ENCODE results near the gene PPP1R3F.
"Not testable (repeated sequence)": the region's sequence is repeated elsewhere in the genome, so short reads cannot be mapped to it uniquely, and the experiment has no call there.

The PPP1R3F gene

DNA sequence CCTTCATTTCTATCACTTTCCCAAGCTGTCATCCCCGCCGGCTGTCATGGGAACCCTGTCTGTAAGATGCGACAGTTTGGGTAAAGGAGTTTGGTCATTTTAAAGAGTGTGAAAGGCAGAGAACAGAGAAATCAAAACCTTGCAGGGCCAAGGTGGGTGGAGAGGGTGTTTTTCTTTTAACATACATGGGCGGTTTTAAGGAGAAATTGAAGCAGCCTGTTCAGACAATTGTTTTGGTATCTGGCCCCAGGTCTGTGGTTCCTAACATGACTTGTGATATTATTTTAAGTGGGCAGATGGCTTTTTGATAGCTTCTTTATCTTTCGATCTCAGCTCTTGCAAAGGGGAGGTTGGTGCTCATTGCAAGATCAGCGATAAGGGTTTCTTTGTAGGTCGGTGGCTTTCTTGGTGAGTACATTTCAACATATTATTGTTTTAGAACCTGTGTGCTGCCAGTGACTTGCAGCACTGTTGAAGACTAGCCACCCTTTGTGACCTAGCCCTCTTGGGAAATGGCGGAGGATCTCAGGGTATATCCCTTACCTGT, 3.7 kb downstream of the PPP1R3F start:
- ATAC-seq (peak; percentile 4), DNase-seq (peak; percentile 37)

DNA sequence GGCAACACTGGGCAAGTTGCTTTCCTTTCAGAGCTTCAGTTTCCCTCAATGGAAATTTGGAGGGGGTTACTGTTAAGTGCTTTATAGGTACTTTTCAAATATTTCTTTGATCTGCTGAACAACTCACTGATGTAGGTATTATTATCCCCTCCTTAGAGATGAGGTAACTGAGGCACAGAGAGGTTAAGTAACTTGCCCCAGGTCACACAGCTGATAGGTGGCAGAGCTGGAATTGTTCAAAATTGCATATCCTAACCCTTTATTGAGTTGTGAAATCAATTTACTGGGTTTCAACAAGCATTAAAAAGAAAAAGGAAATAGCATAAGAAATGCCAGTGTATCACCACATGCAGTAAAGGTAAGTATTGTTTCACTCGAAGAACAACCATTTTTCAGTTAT, 6.6 kb downstream of the PPP1R3F start:
- DNase-seq: no peak
- no peak for ATAC-seq

DNA sequence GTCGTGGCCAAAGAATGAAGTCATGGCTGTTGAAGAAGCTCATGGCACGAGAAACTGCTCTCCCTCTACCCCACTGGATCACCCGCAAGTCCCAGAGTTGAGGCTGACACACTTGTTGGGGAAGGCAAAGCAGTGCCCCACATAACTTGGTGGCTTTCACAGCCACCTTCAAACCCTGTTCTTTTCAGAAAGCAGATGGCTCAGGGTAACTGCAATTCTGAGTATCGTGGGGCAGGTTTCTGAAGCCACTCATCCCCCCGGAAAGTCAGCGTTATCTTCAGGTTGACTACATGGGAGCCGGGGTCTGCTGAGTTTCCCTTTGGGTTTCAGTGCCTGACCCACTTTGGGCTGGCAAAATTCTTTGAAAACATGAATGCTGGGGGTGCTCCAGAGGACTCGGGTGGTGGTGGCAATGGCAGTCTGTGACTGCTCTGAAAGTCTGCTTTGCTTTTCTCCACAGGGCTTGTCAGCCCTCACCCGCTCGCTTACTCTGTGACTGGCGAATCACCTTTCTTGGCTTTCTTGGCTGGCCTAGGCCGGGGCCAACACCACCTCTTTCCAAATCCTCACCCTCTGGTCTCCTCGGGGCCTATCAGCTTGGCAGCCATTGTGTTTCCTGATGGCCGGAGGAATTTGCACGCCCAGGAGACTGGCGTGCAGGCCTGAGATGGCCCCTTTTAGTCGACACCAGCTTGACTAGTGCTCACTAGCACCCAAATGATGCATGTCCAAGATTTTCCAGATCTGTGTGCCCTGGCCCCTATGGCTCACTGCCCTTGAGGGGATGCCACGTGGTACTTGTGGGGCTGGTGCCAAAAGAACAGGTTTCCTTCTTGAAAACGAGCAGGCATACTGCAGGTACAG, 7.3 kb downstream of the PPP1R3F start:
- ATAC-seq: peak; percentile 16
- DNase-seq: no peak

DNA sequence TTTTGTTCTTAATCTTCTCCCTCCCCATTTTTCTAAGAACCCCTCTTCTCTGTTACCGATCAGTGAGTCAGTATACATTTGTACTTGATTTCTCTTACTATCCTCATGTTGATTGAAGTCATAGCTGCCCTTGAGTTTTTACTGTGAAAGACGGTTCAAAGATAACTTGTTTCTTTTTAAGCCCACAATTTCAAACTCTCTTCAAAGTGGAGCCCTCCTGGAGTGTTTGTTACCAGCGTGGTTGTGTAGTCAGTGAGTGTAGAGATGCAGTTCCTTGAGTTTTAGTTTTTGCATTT, 7.9 kb downstream of the PPP1R3F start:
- no peak for DNase-seq
- ATAC-seq: peak; percentile 11

DNA sequence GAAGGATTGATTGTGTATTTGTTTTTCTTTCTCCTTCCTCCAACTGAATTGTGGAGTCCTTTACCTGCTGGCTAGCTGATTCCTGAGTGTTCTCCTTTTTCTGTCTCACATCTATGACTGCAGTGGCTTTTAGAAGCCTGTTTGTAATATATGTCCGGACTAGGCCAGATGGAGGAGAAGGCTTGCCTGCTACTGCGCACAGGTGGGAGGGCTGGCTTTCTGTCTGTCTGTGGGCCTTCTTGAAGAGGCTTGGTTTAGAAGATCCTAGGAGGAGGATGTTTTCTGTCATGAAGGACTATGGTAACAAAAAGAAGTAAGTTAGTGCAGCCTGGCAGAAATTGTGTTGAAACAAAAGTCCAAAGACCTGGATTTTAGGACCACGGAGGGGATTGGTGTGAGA, 8.5 kb downstream of the PPP1R3F start:
- ATAC-seq (no peak), DNase-seq (no peak)

DNA sequence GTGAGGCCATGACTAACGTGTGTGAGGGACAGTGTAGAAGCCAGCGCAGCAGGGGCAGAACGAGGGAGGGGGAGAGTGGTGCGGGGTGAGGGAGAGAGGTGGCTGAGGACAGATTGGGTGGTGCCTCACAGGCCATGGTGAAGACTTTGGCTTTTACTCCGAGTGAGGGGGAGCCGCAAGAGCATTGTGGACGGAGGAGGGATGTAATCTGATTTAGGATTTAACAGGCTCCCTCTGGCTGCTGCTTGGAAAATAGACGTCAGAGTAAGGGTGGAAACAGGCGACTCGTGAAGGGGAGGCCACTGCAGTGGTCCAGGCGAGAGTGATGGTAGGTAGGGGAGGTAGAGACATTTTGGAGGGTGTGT, 13.0 kb downstream of the PPP1R3F start:
- DNase-seq (no peak), ATAC-seq (no peak)

DNA sequence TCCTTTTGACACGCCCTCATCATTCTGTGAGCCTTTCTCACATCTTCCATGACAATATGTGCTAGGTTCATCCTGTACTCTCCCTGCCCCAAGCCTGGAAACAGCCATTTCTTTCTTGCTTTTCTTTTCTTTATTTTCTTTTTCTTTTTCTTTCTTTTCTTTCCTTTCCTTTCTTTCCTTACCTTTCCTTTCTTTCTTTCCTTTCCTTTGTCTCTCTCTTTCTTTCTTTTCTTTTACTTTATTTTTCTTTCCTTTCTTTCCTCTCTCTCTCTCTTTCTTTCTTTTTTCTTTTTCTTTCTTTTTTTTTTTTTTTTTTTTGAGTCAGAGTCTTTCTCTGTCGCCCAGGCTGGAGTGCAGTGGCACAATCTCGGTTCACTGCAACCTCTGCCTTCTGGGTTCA, 14.6 kb downstream of the PPP1R3F start:
- no peak for ATAC-seq
- DNase-seq: no peak

DNA sequence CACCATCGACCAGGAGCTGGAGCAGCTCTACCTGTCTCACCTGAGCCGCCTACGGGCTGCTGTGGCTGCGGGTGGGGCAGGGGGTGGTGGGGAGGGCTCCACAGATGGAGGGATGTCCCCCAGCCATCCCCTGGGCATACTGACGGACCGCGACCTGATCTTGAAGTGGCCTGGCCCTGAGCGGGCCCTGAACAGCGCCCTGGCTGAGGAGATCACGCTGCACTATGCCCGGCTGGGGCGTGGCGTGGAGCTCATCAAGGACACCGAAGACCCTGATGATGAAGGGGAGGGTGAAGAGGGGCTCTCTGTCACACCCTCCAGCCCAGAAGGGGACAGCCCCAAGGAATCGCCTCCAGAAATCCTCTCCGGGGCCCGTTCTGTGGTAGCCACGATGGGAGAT, 16.5 kb downstream of the PPP1R3F start:
- ATAC-seq (no peak), DNase-seq (no peak)

DNA sequence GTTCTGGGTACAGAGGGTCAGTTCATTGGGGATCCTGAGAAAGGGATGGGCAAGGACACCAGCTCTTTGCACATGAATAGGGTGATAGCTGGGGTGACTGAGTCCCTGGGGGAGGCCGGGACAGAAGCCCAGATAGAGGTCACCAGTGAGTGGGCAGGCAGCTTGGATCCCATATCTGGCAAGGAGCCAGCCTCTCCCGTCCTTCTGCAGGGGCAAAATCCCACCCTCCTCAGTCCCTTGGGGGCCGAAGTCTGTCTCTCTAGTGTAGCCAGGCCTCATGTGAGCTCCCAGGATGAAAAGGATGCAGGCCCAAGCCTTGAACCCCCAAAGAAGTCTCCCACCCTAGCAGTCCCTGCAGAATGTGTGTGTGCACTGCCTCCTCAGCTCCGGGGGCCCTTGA, 17.0 kb downstream of the PPP1R3F start:
- no peak for ATAC-seq
- no peak for DNase-seq

DNA sequence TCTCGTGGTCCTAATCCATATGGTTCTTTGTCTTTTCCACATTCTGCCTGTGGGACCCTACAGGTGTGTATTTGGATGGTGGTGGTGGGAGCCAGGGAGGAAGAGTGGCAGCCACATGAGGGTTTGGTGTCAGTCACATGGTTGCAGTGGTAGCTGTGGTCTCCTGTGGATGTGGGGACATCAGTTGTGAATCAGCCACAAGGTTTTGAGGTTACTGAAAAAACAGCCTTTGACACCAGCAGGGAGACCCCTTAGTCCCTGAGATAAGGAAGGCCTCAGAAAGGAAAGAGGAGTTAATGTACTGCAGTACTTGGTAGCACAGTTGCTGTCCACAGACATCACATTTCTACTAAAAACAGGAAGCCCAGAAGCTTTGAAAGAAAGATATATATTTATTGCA, 18.1 kb downstream of the PPP1R3F start:
- no peak for DNase-seq
- ATAC-seq: no peak

DNA sequence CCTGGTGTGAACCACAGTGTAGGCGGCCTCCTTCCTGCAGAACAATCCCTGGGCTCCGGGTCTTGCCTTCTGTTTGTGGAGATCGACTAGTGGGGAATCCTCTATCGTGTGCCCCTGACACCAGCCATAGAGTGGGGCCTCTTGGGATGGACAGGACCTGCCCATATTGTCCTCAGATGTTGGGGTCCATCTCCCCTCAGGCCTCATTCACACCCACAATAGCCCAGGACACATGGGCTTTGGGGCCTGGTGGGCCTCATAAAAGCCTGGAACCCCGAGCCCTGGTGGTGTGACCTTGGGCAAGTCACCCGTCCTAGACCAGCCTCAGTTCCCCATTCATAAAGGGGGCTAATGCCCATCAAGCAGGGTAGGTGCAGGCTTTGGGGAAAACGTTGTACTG, 20.6 kb downstream of the PPP1R3F start:
- ATAC-seq: no peak
- no peak for DNase-seq

DNA sequence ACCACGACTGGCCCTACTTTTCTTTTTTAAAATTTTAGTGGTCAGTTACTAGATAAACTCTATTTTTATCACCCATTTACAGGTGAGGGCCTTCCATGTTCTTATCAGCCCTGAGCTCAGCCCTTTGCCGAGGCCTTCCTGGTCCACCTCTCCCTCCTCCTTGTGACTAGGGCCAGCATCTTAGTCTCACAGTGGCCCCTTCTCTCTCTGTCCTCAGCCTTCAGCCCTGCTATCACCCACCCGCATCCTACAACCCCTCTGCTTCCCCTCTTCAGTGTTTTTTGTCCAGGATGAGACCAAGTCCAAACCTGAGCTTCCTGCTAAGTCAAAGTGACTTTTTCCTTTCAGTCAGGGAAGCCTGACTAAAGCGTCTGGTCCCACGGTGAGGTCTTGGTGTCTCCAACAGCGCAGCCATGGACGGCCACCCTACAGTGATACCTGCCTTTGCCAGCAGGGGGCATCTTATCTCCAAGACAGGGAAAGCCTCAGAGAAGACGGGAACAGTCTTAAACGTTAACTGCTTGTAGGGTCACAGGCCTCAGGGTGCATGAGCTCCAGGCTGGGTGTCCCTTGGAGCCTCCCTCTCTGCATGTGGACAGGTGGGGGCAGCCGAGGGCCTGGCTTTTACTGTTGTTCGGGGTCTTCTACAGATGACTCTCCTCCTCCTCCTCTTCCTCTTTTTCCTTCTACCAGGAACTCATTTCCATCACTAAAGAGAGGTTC, 22.2 kb downstream of the PPP1R3F start:
- ATAC-seq (peak; percentile 94), DNase-seq (peak; percentile 79)

DNA sequence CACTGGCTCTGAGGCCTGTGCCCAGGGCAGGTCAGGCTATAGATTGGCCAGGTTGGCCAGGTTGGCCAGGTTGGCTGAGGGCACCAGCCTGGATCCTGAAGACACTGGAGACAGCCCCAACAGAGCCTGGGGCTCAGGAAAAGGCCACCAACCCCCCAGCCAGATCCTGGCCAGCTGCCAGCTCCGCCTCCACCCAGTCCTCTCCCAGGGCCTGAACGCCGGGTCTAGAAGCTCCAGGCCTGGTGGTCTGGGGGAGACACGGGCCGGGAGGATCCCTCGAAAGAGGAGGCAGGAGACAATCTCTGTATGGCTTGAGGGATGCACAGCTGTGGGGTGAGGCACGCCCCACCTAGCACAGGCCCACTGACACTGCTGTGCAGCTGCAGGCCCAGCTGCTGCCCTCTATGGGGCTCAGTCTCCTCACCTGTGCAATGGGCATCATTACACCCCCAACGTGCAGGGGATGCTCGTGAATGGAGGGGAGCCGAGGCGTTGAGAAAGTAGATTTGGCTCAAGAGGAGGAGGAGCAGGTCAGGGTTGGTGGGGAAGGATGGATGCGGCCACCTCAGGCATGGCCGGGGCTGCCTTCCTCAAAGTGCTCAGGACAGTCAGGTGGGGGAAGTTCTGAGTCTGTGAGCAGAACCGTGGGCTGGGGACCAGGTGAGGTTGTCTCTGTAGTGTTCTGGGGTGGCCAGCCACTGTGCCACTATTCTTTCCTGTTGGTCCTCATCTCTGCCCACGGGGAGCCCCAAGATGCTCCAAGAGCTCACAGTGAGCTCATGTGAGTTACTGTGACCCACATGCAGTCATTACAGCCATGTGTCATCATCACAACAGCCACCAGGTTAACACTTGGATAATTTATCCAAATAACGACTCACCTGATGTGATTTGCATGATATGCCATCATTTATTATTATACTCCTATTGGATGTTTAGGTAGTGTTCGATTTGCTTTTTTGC, 23.1 kb downstream of the PPP1R3F start:
- no peak for DNase-seq
- ATAC-seq: no peak

DNA sequence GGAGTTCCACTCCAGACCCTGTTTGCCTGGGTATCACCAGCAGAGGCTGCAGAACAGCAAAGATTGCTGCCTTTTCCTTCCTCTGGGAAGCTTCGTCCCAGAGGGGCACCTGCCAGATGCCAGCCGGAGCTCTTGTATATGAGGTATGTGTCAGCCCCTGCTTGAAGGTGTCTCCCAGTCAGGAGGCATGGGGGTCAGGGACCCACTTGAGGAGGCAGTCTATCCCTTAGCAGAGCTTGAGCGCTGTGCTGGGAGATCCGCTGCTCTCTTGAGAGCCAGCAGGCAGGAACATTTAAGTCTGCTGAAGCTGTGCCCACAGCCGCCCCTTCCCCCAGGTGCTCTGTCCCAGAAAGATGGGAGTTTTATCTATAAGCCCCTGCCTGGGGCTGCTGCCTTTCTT, 29.7 kb downstream of the PPP1R3F start:
- not testable (repeated sequence) for ATAC-seq, DNase-seq

DNA sequence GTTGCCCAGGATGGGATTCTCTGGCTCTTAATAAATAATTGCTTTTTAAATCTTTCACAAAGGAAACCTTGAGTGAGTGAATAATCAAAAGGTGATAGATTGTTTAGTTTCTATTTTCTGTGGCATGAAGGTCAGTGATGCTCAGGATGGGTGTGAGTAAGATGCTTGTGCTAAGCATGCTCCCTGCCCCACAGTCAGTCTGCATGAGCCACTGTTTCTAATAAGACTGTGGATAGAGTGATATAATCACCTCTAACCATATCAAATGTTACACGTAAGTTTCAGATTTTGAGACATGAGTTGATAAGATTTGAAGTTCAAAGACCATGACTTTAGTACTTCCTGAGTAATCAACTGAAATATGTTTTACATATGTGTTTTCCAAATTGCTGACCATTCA, 31.1 kb downstream of the PPP1R3F start:
- ATAC-seq (no peak), DNase-seq (no peak)

DNA sequence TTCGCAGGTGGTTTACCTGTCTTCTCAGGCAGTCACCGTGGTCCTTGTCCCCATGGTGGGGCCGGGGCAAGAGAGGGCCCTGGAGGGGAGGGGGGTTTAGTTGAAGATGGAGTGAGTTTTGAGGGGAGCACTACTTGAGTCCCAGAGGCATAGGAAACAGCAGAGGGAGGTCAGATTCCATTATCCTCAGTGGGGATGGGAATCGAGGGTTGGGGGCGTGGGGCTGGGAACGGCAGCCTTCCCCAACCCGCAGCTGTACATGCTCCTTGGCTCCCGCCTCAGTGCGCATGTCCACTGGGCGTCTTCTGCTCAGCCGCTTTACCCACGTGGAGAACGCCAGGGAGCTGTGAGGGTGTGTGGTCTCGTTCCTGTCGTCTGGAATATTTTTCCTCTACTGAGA, 33.8 kb downstream of the PPP1R3F start, which contains the start of gene GAGE10:
Gene GAGE10 (plus strand): TSS at position 301 of the 400 bp plus-strand sequence. CDS start 1,214 bp downstream, outside the sequence.
- DNase-seq (no peak), ATAC-seq (no peak)

DNA sequence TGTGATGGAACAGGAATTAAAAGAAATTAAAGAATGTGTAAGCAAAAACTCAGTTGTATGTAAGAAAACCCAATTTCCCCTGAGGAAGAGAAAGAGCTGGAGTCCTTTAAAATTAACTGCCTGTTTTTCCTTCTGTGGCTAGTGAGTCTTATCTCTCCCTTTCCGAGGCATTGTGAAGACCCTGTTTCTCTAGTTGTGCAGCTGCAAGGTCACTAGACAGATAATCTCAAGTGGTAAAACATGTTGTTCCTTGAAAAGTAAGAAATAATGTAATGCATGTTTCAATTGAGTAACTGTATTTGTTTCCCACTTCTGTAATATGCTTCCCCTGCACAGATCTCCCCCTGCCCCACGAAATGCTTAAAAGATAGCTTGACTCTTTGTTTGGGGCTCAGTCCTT, 38.2 kb downstream of the PPP1R3F start:
- not testable (repeated sequence) for DNase-seq, ATAC-seq

DNA sequence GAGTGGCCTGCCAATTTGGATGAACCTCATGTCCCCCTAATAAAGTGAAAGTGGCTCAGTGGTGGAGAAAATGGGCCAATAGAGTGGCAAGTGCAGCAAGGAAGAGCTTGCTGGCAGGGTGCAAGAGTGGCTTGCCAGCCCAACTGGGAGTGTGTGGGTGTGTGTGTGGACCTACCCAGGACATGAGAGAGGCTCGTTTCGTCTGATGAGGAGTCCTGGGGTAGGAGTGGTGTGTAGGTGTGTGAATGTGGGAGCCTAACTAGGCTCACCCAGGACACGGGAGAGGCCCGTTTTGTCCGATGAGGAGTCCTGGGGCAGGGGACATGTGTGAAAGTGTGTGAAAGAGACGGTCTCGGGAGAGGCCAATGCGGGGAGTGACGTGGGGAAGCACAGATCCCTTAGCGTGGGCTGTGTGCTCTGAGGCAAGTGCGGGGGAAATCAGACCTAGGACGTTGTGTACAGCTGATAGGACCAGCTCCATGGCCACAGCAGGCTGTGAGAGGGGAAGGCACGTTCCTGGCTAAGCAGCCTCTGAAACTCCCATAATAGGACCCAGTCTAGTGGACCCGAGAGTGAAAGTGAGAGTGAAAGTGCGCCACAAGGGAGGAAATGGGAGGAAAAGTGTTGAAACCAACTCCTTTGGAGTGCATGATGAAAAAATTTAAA, 39.1 kb downstream of the PPP1R3F start:
- no peak for DNase-seq
- peak; percentile 73 for ATAC-seq

DNA sequence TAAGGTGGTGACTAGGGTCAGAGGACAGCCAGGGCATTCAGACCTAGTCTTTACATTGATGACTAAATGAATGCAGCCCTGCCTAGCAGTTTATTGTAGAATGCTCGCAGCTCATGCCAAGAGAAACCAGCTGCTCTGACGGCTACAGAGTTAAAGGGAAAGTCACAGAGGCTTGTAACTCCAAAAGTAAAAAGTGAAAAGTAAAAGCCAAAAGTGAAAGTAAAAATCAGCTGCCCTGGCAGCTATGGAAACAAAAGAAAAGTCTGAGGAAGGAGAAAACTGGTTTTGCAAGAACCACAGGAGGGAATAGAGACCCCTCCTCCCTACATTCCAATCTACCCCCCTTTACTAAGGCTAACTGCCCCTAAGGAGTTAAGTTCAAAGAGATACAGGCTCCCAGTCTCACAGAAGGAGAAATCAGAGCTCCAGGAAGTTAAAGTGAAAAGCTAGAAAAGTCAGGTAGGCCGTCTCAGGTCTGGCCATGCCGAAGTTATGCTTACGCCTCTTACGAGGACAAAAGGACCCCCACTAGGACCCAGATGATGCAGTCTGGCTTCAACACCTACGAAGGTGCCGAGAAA, 39.9 kb downstream of the PPP1R3F start:
- DNase-seq (no peak), ATAC-seq (no peak)

DNA sequence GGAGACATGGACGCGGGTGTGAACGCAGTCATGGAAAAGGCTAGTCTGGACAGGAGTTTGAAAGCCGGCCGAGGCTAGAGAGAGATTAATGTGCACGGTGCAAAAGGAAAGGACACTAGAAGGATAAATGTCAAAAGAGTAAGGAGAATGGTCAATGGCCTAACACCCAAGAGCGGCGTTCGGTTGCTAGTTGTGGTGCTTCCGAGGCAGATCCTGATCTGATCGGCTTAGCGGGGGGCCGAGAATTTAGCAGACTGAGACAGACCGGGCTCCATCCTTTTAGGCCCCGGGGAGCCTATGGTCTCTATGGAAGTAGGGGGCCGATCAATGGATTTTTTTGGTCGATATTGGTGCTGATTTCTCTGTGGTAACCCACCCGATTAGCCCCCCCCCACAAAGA, 40.8 kb downstream of the PPP1R3F start:
- DNase-seq: no peak
- no peak for ATAC-seq

DNA sequence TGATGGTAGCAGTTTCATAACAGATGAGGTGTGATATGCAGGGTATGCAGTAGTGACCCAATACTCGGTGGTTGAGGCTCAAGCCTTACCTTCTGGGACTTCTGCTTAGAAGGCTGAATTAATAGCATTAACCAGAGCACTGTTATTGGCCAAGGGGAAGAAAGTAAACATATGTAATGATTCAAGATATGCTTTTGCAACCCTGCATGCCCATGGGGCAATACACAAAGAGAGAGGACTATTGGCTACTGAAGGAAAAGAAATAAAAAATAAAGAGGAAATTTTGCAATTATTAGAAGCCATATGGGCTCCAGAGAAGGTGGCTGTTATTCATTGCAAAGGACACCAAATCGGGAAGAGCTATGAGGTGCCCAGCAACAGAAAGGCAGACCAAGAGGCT, 42.6 kb downstream of the PPP1R3F start:
- no peak for DNase-seq
- ATAC-seq: no peak
